OCI-LY1 (cell line): ENCODE measurements around the gene PAK4.

Source experiments
- H2AFZ ChIP-seq: fragments of 200-600 bp; sonication (generic), shearing (Covaris generic); 2 replicates; pipeline ENCODE4 v1.6.0; 2014; ENCODE audit warnings: antibody characterized with exemption, mild to moderate bottlenecking, low read length
- H3F3A ChIP-seq: fragments of 200-600 bp; sonication (generic), shearing (Covaris generic); 2 replicates; pipeline ENCODE4 v1.6.0; 2014; ENCODE audit warnings: mild to moderate bottlenecking, antibody characterized with exemption, low read length, moderate library complexity; ENCODE audit not compliant: insufficient read depth
- H3K27ac ChIP-seq: fragments of 200-600 bp; sonication (generic); 2 replicates; pipeline ENCODE4 v1.5.1; 2014; ENCODE audit warnings: low read length, mixed run types, mild to moderate bottlenecking, low read depth; ENCODE audit not compliant: poor library complexity, severe bottlenecking
- H3K27me3 ChIP-seq: fragments of 200-600 bp; sonication (generic); 2 replicates; pipeline ENCODE4 v1.6.0; 2014; ENCODE audit warnings: antibody characterized with exemption, mild to moderate bottlenecking, low read length, moderate library complexity; ENCODE audit not compliant: insufficient read depth
- H3K36me3 ChIP-seq: fragments of 200-600 bp; sonication (generic); 2 replicates; pipeline ENCODE4 v1.6.1; 2014; ENCODE audit warnings: mild to moderate bottlenecking, antibody characterized with exemption, low read length, moderate library complexity, mixed read lengths; ENCODE audit not compliant: insufficient read depth
- H3K4me1 ChIP-seq: fragments of 200-600 bp; sonication (generic); 2 replicates; pipeline ENCODE4 v1.5.1; 2014; ENCODE audit warnings: mild to moderate bottlenecking, low read length, moderate library complexity; ENCODE audit not compliant: insufficient read depth, severe bottlenecking
- H3K4me2 ChIP-seq: fragments of 200-600 bp; sonication (generic), shearing (Covaris generic); 2 replicates; pipeline ENCODE4 v1.6.1; 2014; ENCODE audit warnings: low read length
- H3K4me3 ChIP-seq: fragments of 200-600 bp; sonication (generic); 2 replicates; pipeline ENCODE4 v1.5.1; 2014; ENCODE audit warnings: low read length, low read depth, mild to moderate bottlenecking, mixed read lengths; ENCODE audit not compliant: poor library complexity, severe bottlenecking
- H3K79me2 ChIP-seq: fragments of 200-600 bp; shearing (Covaris generic); 2 replicates; pipeline ENCODE4 v1.6.1; 2016; ENCODE audit warnings: mixed run types, low read length, mixed read lengths; ENCODE audit not compliant: insufficient read depth
- H3K9ac ChIP-seq: fragments of 200-600 bp; sonication (generic), shearing (Covaris generic); 2 replicates; pipeline ENCODE4 v1.6.1; 2014; ENCODE audit warnings: mild to moderate bottlenecking, low read length, mixed read lengths
- H3K9me2 ChIP-seq: fragments of 200-600 bp; sonication (generic), shearing (Covaris generic); 2 replicates; pipeline ENCODE4 v1.6.1; 2014; ENCODE audit warnings: low read depth, mild to moderate bottlenecking, low read length, mixed read lengths
- H3K9me3 ChIP-seq: fragments of 200-600 bp; shearing (Covaris generic); 2 replicates; pipeline ENCODE4 v1.6.1; 2014; ENCODE audit warnings: low read length, mixed read lengths
- H4K20me1 ChIP-seq: fragments of 200-600 bp; sonication (generic), shearing (Covaris generic); 2 replicates; pipeline ENCODE4 v1.6.0; 2016; ENCODE audit warnings: mild to moderate bottlenecking, low read length; ENCODE audit not compliant: insufficient read depth
- EZH2 ChIP-seq: fragments of 200-600 bp; sonication (generic), shearing (Covaris generic); IDR thresholded peaks from 2 replicates; pipeline ENCODE4 v1.8.0; 2017; ENCODE audit warnings: borderline replicate concordance, mixed run types, mild to moderate bottlenecking, antibody characterized with exemption, low read length, moderate library complexity, mixed read lengths
- TF ChIP-seq, protein P1 (sequence below): fragments of 200-600 bp; sonication (generic), shearing (Covaris generic); IDR thresholded peaks from 2 replicates; pipeline ENCODE4 v1.5.1; 2017; ENCODE audit warnings: mild to moderate bottlenecking, antibody characterized with exemption, low read length, moderate library complexity, mixed read lengths

The PAK4 gene

DNA sequence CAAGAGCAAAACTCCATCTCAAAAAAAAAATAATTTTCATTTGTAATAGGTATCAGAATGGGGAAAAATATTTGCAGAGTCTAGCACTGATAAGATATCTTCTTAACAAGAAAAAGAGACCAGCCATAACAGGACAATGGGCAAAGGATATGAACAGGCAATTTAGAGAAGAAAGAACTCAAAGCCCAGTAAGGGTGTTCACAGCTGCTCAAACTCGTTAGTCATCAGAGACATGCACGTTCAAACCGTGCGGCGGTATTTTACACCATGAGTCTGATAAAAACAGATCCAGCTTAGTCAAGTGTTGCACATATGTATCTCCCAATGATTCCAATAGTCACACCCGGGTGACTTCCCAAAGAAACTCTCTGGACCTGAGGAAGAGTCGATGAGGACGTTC, 57.5 kb downstream of the PAK4 start:
- H3K4me1 ChIP-seq = no peaks in the 10 kb centered on the region
- no peak for TF ChIP-seq EZH2
- TF ChIP-seq, protein P1, sequence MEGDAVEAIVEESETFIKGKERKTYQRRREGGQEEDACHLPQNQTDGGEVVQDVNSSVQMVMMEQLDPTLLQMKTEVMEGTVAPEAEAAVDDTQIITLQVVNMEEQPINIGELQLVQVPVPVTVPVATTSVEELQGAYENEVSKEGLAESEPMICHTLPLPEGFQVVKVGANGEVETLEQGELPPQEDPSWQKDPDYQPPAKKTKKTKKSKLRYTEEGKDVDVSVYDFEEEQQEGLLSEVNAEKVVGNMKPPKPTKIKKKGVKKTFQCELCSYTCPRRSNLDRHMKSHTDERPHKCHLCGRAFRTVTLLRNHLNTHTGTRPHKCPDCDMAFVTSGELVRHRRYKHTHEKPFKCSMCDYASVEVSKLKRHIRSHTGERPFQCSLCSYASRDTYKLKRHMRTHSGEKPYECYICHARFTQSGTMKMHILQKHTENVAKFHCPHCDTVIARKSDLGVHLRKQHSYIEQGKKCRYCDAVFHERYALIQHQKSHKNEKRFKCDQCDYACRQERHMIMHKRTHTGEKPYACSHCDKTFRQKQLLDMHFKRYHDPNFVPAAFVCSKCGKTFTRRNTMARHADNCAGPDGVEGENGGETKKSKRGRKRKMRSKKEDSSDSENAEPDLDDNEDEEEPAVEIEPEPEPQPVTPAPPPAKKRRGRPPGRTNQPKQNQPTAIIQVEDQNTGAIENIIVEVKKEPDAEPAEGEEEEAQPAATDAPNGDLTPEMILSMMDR = no peak

DNA sequence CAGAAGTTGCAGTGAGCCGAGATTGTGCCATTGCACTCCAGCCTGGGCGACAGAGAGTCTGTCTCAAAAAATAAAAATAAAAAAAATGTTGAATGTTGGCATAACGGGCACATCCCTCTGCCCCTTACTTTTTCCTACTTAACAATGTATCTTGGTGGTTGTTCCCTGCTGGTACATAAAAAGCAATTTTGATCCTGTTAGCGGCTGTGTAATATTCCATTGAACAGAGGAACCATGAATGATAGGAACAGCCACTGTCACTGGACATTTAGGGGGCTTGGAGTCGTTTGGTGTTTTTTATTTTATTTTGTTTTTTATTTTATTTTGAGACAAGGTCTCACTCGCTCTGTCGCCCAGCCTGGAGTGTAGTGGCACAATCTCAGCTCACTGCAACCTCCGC, 60.8 kb downstream of the PAK4 start:
- H3K4me2 ChIP-seq = no peak overlapping the region
- no peaks in the 10 kb centered on the region for H3K27me3 ChIP-seq
- H3K4me1 ChIP-seq = no peaks in the 10 kb centered on the region
- H3K9ac ChIP-seq = no peak overlapping the region
- no peaks in the 10 kb centered on the region; the same call in 1 of the 2 replicates for H3K36me3 ChIP-seq
- H3K4me3 ChIP-seq = no peak overlapping the region
- no peaks in the 10 kb centered on the region for H3K9me3 ChIP-seq
- H3K79me2 ChIP-seq = no peaks in the 10 kb centered on the region
- H3K27ac ChIP-seq = no peak overlapping the region
- no peak overlapping the region for H2AFZ ChIP-seq
- H4K20me1 ChIP-seq = no peaks in the 10 kb centered on the region
- H3K9me2 ChIP-seq = no peaks in the 10 kb centered on the region
- no peaks in the 10 kb centered on the region for H3F3A ChIP-seq
- TF ChIP-seq, protein P1 = no peak
- no peak for TF ChIP-seq EZH2

More for the DNA sequence above, 57.5 kb downstream of the PAK4 start:
- Histone ChIP-seq H3K9me2 (no peaks in the 10 kb centered on the region), H3K9ac (no peak overlapping the region), H2AFZ (no peak overlapping the region), H4K20me1 (no peaks in the 10 kb centered on the region), H3K27me3 (no peaks in the 10 kb centered on the region), H3F3A (no peaks in the 10 kb centered on the region), H3K9me3 (no peaks in the 10 kb centered on the region), H3K79me2 (no peaks in the 10 kb centered on the region), H3K4me3 (no peak overlapping the region), H3K36me3 (no peaks in the 10 kb centered on the region; the same call in 1 of the 2 replicates), H3K27ac (no peak overlapping the region), H3K4me2 (no peak overlapping the region)

- no peaks in the 10 kb centered on the region for H4K20me1 ChIP-seq
- H3K9me3 ChIP-seq = no peaks in the 10 kb centered on the region
- no peaks in the 10 kb centered on the region for H3K79me2 ChIP-seq
- H3F3A ChIP-seq = no peaks in the 10 kb centered on the region
- H3K27ac ChIP-seq = no peak overlapping the region
- no peak overlapping the region for H3K9ac ChIP-seq
- H3K4me2 ChIP-seq = no peak overlapping the region
- no peaks in the 10 kb centered on the region; the same call in 1 of the 2 replicates for H3K36me3 ChIP-seq
- no peaks in the 10 kb centered on the region for H3K4me1 ChIP-seq
- TF ChIP-seq EZH2 = no peak
- TF ChIP-seq, protein P1 = no peak; the same call in 1 of the 2 replicates
- no peaks in the 10 kb centered on the region for H3K27me3 ChIP-seq
- no peak overlapping the region for H2AFZ ChIP-seq
- no peak overlapping the region for H3K4me3 ChIP-seq
- no peaks in the 10 kb centered on the region for H3K9me2 ChIP-seq
Measured at GRCh38 chr19:39187552-39187943, 62.0 kb downstream of the PAK4 start.
